AG04450 (cell line): ENCODE results near the gene SNX4. TPM values are rescaled to one million over a fixed set of nuclear protein-coding genes. Genes with fewer than 3 reads are reported as not detected.
"Not testable (repeated sequence)": the region's sequence is repeated elsewhere in the genome, so short reads cannot be mapped to it uniquely, and the experiment has no call there.

Experiments used
- CTCF ChIA-PET: fragments of 300-600, 350-600 bp; formaldehyde crosslinking; extraction: SDS; loops from one replicate; lab custom pipeline; 2022; ENCODE audit warnings: antibody characterized with exemption, inconsistent platforms; lab: Charles Lee
- POLR2A ChIA-PET: fragments of 350-600 bp; formaldehyde crosslinking; extraction: SDS; loops from one replicate; lab custom pipeline; 2021; ENCODE audit warnings: antibody characterized with exemption, inconsistent platforms; lab: Yijun Ruan, JAX
- DNase-seq: peaks from one replicate; pipeline ENCODE4 v3.0.0-alpha.2; 2011; ENCODE audit warnings: low read depth, low spot score
- H3K27ac ChIP-seq: one replicate; pipeline ENCODE4 v1.5.1; 2012; ENCODE audit warnings: low read depth, low read length, control low read depth
- H3K27me3 ChIP-seq: one replicate; pipeline ENCODE4 v1.6.0; 2012; ENCODE audit warnings: low read length; ENCODE audit not compliant: control insufficient read depth, insufficient read depth
- H3K4me3 ChIP-seq: 2 replicates; pipeline ENCODE4 v1.5.1; 2011; ENCODE audit warnings: mild to moderate bottlenecking, low read depth, low read length, control low read depth
- H3K9me3 ChIP-seq: 2 replicates; pipeline ENCODE4 v1.5.1; 2012; ENCODE audit warnings: low read length; ENCODE audit not compliant: control insufficient read depth, insufficient read depth
- CTCF ChIP-seq: IDR thresholded peaks from 2 replicates; pipeline ENCODE4 v1.5.1; 2011; ENCODE audit warnings: low read depth, low read length, control low read depth, inconsistent platforms
- polyA minus RNA-seq: library from RNA; depleted of rRNA, polyadenylated mRNA; stranded (reverse); fragments of >200 nt; gene quantifications from 2 replicates; pipeline ENCODE4 v1.2.3, GENCODE V29; 2011; rRNA and poly(A)+ RNA removed
- polyA plus RNA-seq: library from polyadenylated mRNA; depleted of rRNA; stranded (reverse); fragments of >200 nt; gene quantifications from 2 replicates; pipeline ENCODE4 v1.2.3, GENCODE V29; 2011; rRNA removed

Gene SNX4
- polyA plus RNA-seq (15.8 and 19.1 TPM in 2 replicates), polyA minus RNA-seq (12.2 and 15.7 TPM in 2 replicates)

GRCh38 chr3:125519678-125520562 is at the start of gene SNX4:
TSS of gene SNX4 (minus strand) at chr3:125520202. CDS start at chr3:125520172, 30 bp downstream.
- DNase-seq, result peak; percentile 92
- no peak for TF ChIP-seq CTCF
- ChIA-PET POLR2A (interaction anchor here (0.6 to 1.4 kb wide), 9 partner anchors 15 to 760 kb away, joined by 3 to 5 read pairs (median 3); no protein-coding TSS in a partner anchor), CTCF (interaction anchor here (0.6 to 0.9 kb wide), 2 partner anchors 66 to 1641 kb away, joined by 3 to 5 read pairs; no protein-coding TSS in a partner anchor)
- Histone ChIP-seq H3K9me3 (peaks cover 3% of the 10 kb centered on the region; the same call in 1 of the 2 replicates), H3K4me3 (peak within 1 kb of the TSS; percentile 92), H3K27ac (peak within 1 kb of the TSS; percentile 91), H3K27me3 (no peaks in the 10 kb centered on the region)

- Histone ChIP-seq H3K9me3 (no peaks in the 10 kb centered on the region), H3K27ac (peak overlapping the region; percentile 32), H3K4me3 (no peak overlapping the region), H3K27me3 (no peaks in the 10 kb centered on the region)
- CTCF ChIA-PET, result interaction anchor here (0.5 to 1.8 kb wide), 2 partner anchors 16 to 29 kb away, joined by 3 to 18 read pairs; no protein-coding TSS in a partner anchor
- peak; percentile 66 for DNase-seq
- POLR2A ChIA-PET, result interaction anchor here (0.7 kb wide), 1 partner anchor 94 kb away, joined by 3 read pairs; no protein-coding TSS in a partner anchor
- TF ChIP-seq CTCF, result no peak
Measured at GRCh38 chr3:125556314-125556713, 36.3 kb upstream of the SNX4 start.

GRCh38 chr3:125552401-125552800 is 32.4 kb upstream of the SNX4 start:
- no peak overlapping the region for H3K4me3 ChIP-seq
- ChIA-PET POLR2A (no interaction called here), CTCF (no interaction called here)
- TF ChIP-seq CTCF, result no peak
- H3K27ac ChIP-seq, result peak overlapping the region; percentile 39
- no peaks in the 10 kb centered on the region for H3K27me3 ChIP-seq
- no peaks in the 10 kb centered on the region for H3K9me3 ChIP-seq
- DNase-seq, result peak; percentile 16

- TF ChIP-seq CTCF, result no peak
- no peak overlapping the region for H3K4me3 ChIP-seq
- no peaks in the 10 kb centered on the region for H3K9me3 ChIP-seq
- no peaks in the 10 kb centered on the region for H3K27me3 ChIP-seq
- no peak for DNase-seq
- ChIA-PET POLR2A (no interaction called here), CTCF (no interaction called here)
- H3K27ac ChIP-seq, result no peak overlapping the region
Measured at GRCh38 chr3:125528920-125529319, 8.9 kb upstream of the SNX4 start.

- TF ChIP-seq CTCF, result no peak
- no peak for DNase-seq
- no peaks in the 10 kb centered on the region for H3K27me3 ChIP-seq
- H3K4me3 ChIP-seq, result no peak overlapping the region
- ChIA-PET CTCF (no interaction called here), POLR2A (no interaction called here)
- H3K9me3 ChIP-seq, result no peaks in the 10 kb centered on the region
- no peak overlapping the region for H3K27ac ChIP-seq
Measured at GRCh38 chr3:125525153-125525552, 5.2 kb upstream of the SNX4 start.

- H3K4me3 ChIP-seq, result peak overlapping the region; percentile 92
- POLR2A ChIA-PET, result interaction anchor here (0.6 to 1.4 kb wide), 7 partner anchors 16 to 760 kb away, joined by 3 to 5 read pairs (median 3); no protein-coding TSS in a partner anchor
- not testable (repeated sequence) for DNase-seq, H3K27me3 ChIP-seq, H3K9me3 ChIP-seq
- CTCF ChIA-PET, result interaction anchor here (0.9 kb wide), 1 partner anchor 66 kb away, joined by 5 read pairs; no protein-coding TSS in a partner anchor
- peak overlapping the region; percentile 91 for H3K27ac ChIP-seq
Measured at GRCh38 chr3:125520563-125520919, 539 bp upstream of the SNX4 start.
